Osteoblast (primary cell): ENCODE measurements around the gene AFDN. TPM values are rescaled to one million over a fixed set of nuclear protein-coding genes. Genes with fewer than 3 reads are reported as not detected.

Experiments
- DNase-seq: peaks from one replicate; pipeline ENCODE4 v3.0.0; 2011; ENCODE audit warnings: low spot score, mixed read lengths; ENCODE audit not compliant: insufficient read length; ENCODE audit errors: missing footprints
- H2AFZ ChIP-seq: 2 replicates; pipeline ENCODE4 v1.6.0; 2011; ENCODE audit warnings: mild to moderate bottlenecking, low read length
- H3K27ac ChIP-seq: 2 replicates; pipeline ENCODE4 v1.5.1; 2011; ENCODE audit warnings: mild to moderate bottlenecking, low read depth, low read length, moderate library complexity
- H3K27me3 ChIP-seq: 2 replicates; pipeline ENCODE4 v1.6.0; 2012; ENCODE audit warnings: mild to moderate bottlenecking, control low read depth, inconsistent platforms, low read length, moderate library complexity; ENCODE audit not compliant: insufficient read depth
- H3K36me3 ChIP-seq: 2 replicates; pipeline ENCODE4 v1.5.1; 2011; ENCODE audit warnings: mild to moderate bottlenecking, low read length, control low read depth, moderate library complexity; ENCODE audit not compliant: insufficient read depth
- H3K4me1 ChIP-seq: 2 replicates; pipeline ENCODE4 v1.5.1; 2011; ENCODE audit warnings: mild to moderate bottlenecking, low read length, control low read depth, moderate library complexity; ENCODE audit not compliant: insufficient read depth
- H3K4me2 ChIP-seq: 2 replicates; pipeline ENCODE4 v1.6.0; 2011; ENCODE audit warnings: mild to moderate bottlenecking, low read length; ENCODE audit not compliant: insufficient read depth
- H3K4me3 ChIP-seq: fragments of 200-600 bp; sonication (generic); 3 replicates; pipeline ENCODE4 v1.5.1; 2012; ENCODE audit warnings: mild to moderate bottlenecking, low read length, inconsistent platforms; ENCODE audit not compliant: insufficient read depth
- H3K79me2 ChIP-seq: 2 replicates; pipeline ENCODE4 v1.6.0; 2012; ENCODE audit warnings: mild to moderate bottlenecking, low read length, control low read depth, inconsistent platforms; ENCODE audit not compliant: insufficient read depth
- H3K9me3 ChIP-seq: 2 replicates; pipeline ENCODE4 v1.5.1; 2011; ENCODE audit warnings: low read depth, low read length, control low read depth
- H4K20me1 ChIP-seq: 2 replicates; pipeline ENCODE4 v1.6.0; 2012; ENCODE audit warnings: mild to moderate bottlenecking, low read length, control low read depth; ENCODE audit not compliant: insufficient read depth
- total RNA-seq: library from RNA; depleted of rRNA; stranded (reverse); fragments of >200 nt; gene quantifications from 2 replicates; pipeline ENCODE4 v1.2.3, GENCODE V29; 2012
- TF ChIP-seq, protein P1 (sequence below): IDR thresholded peaks from 2 replicates; pipeline ENCODE4 v1.5.1; 2011; ENCODE audit warnings: mild to moderate bottlenecking, low read depth, low read length, moderate library complexity; ENCODE audit errors: extremely low read depth

Gene AFDN
- total RNA-seq, 1 donor = 52.5 TPM

DNA sequence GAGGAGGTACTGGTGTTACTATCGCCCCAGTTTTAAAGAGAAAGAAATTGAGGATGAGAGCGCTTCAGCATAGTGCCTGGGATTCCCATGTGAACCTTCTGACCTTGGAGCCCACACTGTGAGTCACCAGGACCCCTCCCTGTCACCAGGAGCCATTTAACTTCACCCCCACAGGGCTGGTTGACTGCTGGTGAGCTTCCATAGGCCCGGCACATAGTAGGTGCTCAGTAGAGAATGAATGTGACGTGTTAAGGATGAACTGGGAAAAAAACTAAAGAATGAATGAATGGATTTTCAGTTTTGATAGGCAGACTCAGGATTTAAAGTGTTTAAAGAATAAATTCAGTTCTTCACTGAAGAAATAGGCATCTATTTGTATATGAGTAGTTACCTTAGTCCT, 117.4 kb downstream of the AFDN start:
- DNase-seq = no peak
- H3K4me2 ChIP-seq = no peak overlapping the region
- TF ChIP-seq, protein P1, sequence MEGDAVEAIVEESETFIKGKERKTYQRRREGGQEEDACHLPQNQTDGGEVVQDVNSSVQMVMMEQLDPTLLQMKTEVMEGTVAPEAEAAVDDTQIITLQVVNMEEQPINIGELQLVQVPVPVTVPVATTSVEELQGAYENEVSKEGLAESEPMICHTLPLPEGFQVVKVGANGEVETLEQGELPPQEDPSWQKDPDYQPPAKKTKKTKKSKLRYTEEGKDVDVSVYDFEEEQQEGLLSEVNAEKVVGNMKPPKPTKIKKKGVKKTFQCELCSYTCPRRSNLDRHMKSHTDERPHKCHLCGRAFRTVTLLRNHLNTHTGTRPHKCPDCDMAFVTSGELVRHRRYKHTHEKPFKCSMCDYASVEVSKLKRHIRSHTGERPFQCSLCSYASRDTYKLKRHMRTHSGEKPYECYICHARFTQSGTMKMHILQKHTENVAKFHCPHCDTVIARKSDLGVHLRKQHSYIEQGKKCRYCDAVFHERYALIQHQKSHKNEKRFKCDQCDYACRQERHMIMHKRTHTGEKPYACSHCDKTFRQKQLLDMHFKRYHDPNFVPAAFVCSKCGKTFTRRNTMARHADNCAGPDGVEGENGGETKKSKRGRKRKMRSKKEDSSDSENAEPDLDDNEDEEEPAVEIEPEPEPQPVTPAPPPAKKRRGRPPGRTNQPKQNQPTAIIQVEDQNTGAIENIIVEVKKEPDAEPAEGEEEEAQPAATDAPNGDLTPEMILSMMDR = no peak
- H3K27me3 ChIP-seq = no peaks in the 10 kb centered on the region
- H4K20me1 ChIP-seq = no peaks in the 10 kb centered on the region
- no peak overlapping the region for H3K27ac ChIP-seq
- no peaks in the 10 kb centered on the region for H3K9me3 ChIP-seq
- no peaks in the 10 kb centered on the region for H3K79me2 ChIP-seq
- H2AFZ ChIP-seq = no peak overlapping the region
- no peaks in the 10 kb centered on the region for H3K4me1 ChIP-seq
- H3K4me3 ChIP-seq = no peak overlapping the region
- H3K36me3 ChIP-seq = peaks cover 22% of the 10 kb centered on the region

DNA sequence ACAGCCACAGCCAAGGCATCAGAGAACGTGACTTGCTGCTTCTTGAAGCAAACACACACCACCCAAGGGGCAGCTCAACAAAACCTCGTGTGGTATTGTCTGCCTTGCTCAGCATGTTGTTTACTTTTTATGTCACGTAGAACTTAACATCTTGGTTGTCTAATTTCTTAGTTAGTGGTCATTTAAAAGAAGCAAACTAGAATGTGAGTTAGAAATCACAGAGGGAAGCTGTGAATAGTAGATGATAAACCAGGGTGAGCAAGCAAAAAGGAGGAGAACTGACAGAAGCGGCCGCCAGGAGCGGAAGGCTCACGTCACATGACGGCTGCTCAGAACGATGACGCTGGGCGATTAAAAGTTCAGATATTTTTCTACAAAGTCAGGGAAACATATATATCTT, 119.3 kb downstream of the AFDN start:
- no peak for DNase-seq
- Histone ChIP-seq H3K4me2 (no peak overlapping the region), H3K79me2 (no peaks in the 10 kb centered on the region), H3K4me1 (no peaks in the 10 kb centered on the region), H4K20me1 (no peaks in the 10 kb centered on the region), H3K27me3 (no peaks in the 10 kb centered on the region), H2AFZ (no peak overlapping the region), H3K9me3 (no peaks in the 10 kb centered on the region), H3K27ac (no peak overlapping the region), H3K4me3 (no peak overlapping the region), H3K36me3 (peaks cover 22% of the 10 kb centered on the region)
- TF ChIP-seq, protein P1 = no peak

DNA sequence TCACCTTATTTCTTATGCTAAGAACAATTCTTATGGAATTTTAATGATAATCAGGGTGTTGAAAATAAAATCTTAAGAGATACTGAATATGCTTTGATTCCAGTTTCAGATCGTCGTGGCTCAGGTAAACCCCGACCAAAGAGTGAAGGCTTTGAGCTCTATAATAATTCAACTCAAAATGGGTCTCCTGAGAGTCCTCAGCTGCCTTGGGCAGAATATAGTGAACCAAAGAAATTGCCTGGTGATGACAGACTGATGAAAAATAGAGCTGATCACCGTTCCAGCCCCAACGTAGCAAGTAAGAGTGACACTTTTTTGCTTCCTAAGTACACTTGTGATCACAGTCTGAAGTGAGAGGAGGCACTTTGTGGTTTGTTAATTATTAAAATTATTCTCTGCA, 119.9 kb downstream of the AFDN start:
- Histone ChIP-seq H3K4me2 (no peak overlapping the region), H3K79me2 (no peaks in the 10 kb centered on the region), H4K20me1 (no peaks in the 10 kb centered on the region), H3K27me3 (no peaks in the 10 kb centered on the region), H3K4me3 (no peak overlapping the region), H3K27ac (no peak overlapping the region), H3K4me1 (no peaks in the 10 kb centered on the region), H3K36me3 (peaks cover 22% of the 10 kb centered on the region), H3K9me3 (no peaks in the 10 kb centered on the region), H2AFZ (no peak overlapping the region)
- no peak for DNase-seq
- TF ChIP-seq, protein P1 = no peak

DNA sequence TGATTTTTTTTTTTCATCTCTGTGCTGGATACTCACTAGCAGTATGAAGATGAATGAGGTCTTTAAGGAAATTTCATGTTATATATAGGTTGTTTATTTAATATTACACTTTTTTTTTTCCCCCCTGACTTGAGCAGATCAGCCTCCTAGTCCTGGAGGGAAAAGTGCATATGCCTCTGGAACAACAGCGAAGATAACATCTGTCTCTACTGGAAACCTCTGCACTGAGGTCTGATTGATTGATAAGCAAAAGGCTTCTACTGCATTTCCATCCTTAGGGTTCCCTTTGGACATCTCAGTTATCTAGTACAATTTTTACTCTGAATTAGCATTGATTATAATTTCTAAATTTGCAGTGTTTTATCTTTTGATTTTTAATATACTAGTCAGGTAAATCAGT, 121.0 kb downstream of the AFDN start:
- Histone ChIP-seq H3K27me3 (no peaks in the 10 kb centered on the region), H3K4me1 (no peaks in the 10 kb centered on the region), H3K27ac (no peak overlapping the region), H3K9me3 (no peaks in the 10 kb centered on the region), H3K4me2 (no peak overlapping the region), H4K20me1 (no peaks in the 10 kb centered on the region), H3K79me2 (no peaks in the 10 kb centered on the region), H3K36me3 (peaks cover 22% of the 10 kb centered on the region), H2AFZ (no peak overlapping the region), H3K4me3 (no peak overlapping the region)
- no peak for DNase-seq
- TF ChIP-seq, protein P1 = no peak
